T47D (cell line): ENCODE data around the gene SHISA6.
A peak's percentile ranks its signal among the peaks of the same experiment; 100 is the strongest.
"Not testable (repeated sequence)": the region's sequence is repeated elsewhere in the genome, so short reads cannot be mapped to it uniquely, and the experiment has no call there.

Source experiments
- DNase-seq, 2 experiments: peaks; one replicate each; pipeline versions ENCODE4 v3.0.0 to v3.0.0-alpha.2; 2011 to 2012; ENCODE audit warnings: low read depth in 1 of 2, low spot score in 1 of 2
- JUND ChIP-seq: IDR thresholded peaks from 2 replicates; pipeline ENCODE4 v1.6.1; 2012; ENCODE audit warnings: low read depth
- in situ Hi-C: cut with HindIII; loops from 2 replicates; pipeline ENCODE4 v1.10.0; 2016; ENCODE audit warnings: low sequenced_read_pairs, low pct_unique_long_range_greater_than_20kb

SHISA6 gene

GRCh38 chr17:11296994-11297393, 56.0 kb downstream of the SHISA6 start:
- in situ Hi-C loops: no loop called here
- no peak for TF ChIP-seq JUND
- peak; percentile 13 to 39 for DNase-seq

GRCh38 chr17:11298401-11298800, 57.4 kb downstream of the SHISA6 start:
- in situ Hi-C loops: no loop called here
- TF ChIP-seq JUND: no peak
- DNase-seq: no peak

- in situ Hi-C loops: no loop called here
- no peak for DNase-seq
- no peak for TF ChIP-seq JUND
Observed at GRCh38 chr17:11300201-11300600, 59.2 kb downstream of the SHISA6 start.

DNA sequence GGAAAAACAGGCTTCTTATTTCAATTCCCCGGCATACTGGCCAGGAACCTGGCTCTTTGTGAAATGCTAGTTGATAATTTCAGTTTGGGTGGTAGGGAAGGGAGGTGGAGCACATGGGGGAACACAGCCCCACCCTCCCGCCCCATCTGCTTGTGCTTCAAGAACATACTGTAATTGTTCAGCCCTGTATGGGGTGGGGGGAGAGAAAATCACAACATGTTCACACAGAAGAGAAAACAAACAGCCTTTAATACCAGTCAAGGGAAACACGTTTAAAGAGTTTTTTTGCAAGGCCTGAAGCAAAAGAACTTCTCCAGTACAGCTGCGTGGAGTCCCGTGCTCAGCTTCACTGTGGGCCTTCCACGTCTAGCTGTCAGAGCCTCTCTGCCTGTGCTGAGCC, 59.7 kb downstream of the SHISA6 start:
- no peak for DNase-seq
- no peak for TF ChIP-seq JUND
- in situ Hi-C loops: no loop called here

GRCh38 chr17:11301874-11302273, 60.9 kb downstream of the SHISA6 start:
- DNase-seq, in situ Hi-C loops: not testable (repeated sequence)

- in situ Hi-C loops: no loop called here
- no peak for TF ChIP-seq JUND
- DNase-seq: no peak
Observed at GRCh38 chr17:11302401-11303186, 61.6 kb downstream of the SHISA6 start.

DNA sequence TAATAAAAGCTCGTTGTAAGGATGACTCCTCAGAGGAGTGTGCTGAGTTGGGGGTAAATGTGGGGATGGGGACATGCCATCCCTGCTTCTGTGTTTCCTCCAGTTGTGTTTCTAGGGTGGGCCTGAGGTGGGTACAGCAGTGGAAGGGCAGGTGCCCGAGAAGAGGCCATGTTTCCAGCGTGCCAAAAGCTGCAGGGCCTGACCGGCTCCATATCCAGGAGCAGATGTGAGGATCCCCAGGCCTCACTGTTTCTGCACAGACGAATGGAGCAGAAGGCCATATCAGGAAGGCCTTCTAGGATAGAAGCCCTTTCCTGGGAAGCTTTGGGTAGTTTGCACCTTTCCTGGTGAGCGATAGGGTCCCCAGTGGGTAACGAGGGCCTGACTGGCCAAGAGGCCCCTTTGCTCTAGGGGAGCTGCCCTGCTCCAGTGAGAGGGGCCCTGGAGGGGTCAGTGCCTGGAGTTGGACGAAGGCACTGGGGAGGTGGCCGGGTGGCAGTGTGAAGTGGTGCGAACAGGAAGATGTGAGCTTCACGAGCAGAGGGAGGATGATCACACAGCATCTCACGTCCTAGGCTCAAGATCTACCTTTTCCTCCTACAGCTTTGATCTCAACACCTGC, 62.9 kb downstream of the SHISA6 start:
- in situ Hi-C loops: no loop called here
- TF ChIP-seq JUND: no peak
- DNase-seq: no peak

- in situ Hi-C loops: no loop called here
- no peak for DNase-seq
- no peak for TF ChIP-seq JUND
Observed at GRCh38 chr17:11304568-11304967, 63.6 kb downstream of the SHISA6 start.

- DNase-seq: no peak
- in situ Hi-C loops: no loop called here
- TF ChIP-seq JUND: no peak
Observed at GRCh38 chr17:11305524-11305923, 64.5 kb downstream of the SHISA6 start.

- TF ChIP-seq JUND: no peak
- in situ Hi-C loops: no loop called here
- no peak for DNase-seq
Observed at GRCh38 chr17:11308531-11308930, 67.5 kb downstream of the SHISA6 start.

GRCh38 chr17:11309033-11309432, 68.0 kb downstream of the SHISA6 start:
- no peak for TF ChIP-seq JUND
- no peak for DNase-seq
- in situ Hi-C loops: no loop called here

DNA sequence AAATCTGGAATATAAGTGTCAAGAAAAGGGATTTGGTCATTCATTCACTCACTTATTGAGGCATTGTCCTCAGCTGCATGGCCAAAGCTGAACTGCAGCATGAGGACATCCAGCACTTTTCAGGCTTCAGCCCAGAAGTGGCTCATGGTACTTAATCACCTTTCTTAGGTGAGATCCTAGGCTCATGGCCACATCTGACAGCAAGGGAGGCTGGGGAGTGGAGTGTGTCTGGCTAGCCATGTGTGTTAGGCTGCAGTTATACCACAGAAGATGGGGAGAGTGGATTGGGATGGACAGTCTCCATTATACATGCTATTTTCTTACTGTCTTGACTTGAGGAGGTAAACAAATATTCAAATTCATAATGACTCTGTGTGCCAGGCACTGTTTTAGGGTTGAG, 68.8 kb downstream of the SHISA6 start:
- TF ChIP-seq JUND: no peak
- no peak for DNase-seq
- in situ Hi-C loops: no loop called here

DNA sequence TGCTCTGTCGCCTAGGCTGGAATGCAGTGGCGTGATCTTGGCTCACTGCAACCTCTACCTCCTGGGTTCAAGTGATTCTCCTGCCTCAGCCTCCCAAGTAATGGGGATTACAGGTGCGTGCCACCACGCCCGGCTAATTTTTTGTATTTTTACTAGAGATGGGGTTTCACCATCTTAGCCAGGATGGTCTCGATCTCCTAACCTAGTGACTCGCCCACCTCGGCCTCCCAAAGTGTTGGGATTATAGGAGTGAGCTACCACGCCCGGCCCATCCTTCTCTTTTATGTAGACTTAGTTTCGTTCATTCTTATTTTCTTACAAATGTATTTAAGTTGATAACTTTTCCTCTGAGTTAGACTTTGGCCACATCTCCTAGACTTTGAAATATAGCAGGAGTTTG, 75.4 kb downstream of the SHISA6 start:
- in situ Hi-C loops: not testable (repeated sequence)

GRCh38 chr17:11318207-11318606, 77.2 kb downstream of the SHISA6 start:
- in situ Hi-C loops: no loop called here
- TF ChIP-seq JUND: no peak
- DNase-seq: no peak

More for the DNA sequence above, 75.4 kb downstream of the SHISA6 start:
- not testable (repeated sequence) for DNase-seq
